Erythroblast (primary cell): ENCODE data around the gene MBD4.
"Not testable (repeated sequence)": the region's sequence is repeated elsewhere in the genome, so short reads cannot be mapped to it uniquely, and the experiment has no call there.

Experiments
- DNase-seq, 2 experiments: peaks; one replicate each; lab custom pipeline; 2025; lab: John Stamatoyannopoulos, UW
- GATA1 ChIP-seq: IDR thresholded peaks from 2 replicates; pipeline ENCODE4 v1.6.1; 2011; ENCODE audit warnings: low read depth, mild to moderate bottlenecking, control low read depth, low read length, moderate library complexity
- POLR2A ChIP-seq: IDR thresholded peaks from 2 replicates; pipeline ENCODE4 v1.6.1; 2011; ENCODE audit warnings: mild to moderate bottlenecking, low read length

The MBD4 gene

DNA sequence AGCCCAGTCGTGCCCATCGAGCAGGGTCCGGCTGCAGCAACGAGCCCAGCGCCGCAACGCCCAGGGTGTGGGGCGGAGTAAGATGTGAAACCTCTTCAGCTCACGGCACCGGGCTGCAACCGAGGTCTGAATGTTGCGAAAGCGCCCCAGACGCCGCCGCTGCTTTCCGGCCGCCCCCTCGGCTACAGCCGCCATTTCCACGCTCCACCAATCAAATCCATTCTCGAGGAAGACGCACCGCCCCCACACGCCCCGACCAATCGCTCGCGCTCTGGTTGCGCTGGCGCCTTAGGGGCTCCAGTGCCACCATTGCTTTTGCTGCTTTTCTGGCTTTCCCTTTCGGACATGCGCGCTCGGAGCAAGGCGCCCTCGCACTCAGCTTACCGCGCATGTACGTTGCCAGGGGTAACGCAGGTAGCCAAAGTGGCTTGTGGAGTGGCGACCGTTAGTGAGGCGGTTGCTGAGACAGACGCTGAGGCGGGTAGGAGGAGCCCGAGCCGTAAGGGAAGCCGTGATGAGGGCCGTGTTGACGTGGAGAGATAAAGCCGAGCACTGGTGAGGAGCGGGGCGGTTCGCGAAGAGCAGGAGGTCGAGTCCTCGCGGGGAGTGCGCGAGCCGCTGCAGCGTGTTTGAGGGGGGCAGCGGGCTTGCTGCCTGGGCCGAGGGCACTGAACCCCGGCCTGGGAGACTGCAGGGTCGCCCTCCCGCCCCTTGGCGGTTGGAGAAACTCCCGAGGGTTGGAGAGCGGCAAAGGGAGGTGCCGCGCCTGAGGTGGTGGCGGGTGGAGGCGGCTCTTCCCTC, at the start of gene MBD4, which contains the start of gene IFT122:
Gene MBD4, minus strand, starts transcription at position 132 of the 801 bp plus-strand sequence. Its CDS starts 115 bp downstream, at position 17.
Gene IFT122, plus strand, starts transcription at position 408 of the 801 bp plus-strand sequence. Its CDS starts 107 bp downstream, at position 515.
- DNase-seq = peak; percentile 99 to 100
- peak; percentile 99 for TF ChIP-seq POLR2A
- TF ChIP-seq GATA1 = no peak

DNA sequence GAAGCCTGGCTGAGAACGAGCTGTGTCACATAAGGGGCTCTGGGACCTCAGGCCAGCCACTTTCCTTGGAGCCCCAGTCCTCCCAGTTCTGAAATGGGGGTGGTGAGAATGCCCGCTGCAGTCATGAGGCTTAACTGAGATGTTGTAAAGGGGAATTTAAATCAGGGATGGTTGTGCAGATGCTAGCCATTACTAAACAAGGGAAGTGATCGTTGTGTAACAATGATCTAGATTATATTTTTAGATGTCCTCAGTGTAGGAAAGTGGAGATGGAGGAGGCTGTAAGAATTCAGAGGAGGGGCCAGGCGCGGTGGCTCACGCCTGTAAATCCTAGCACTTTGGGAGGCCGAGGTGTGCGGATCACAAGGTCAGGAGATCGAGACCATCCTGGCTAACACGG, 49.5 kb upstream of the MBD4 start:
- not testable (repeated sequence) for DNase-seq

GRCh38 chr3:129487868-129488335, 48.2 kb upstream of the MBD4 start:
- DNase-seq = not testable (repeated sequence)

GRCh38 chr3:129487183-129487867, 47.6 kb upstream of the MBD4 start:
- no peak for DNase-seq
- TF ChIP-seq POLR2A (no peak), GATA1 (no peak)

- TF ChIP-seq GATA1 (no peak), POLR2A (no peak)
- no peak for DNase-seq
Measured at GRCh38 chr3:129486664-129487035, 46.9 kb upstream of the MBD4 start.

GRCh38 chr3:129485721-129486663, 46.2 kb upstream of the MBD4 start:
- no peak for TF ChIP-seq GATA1
- no peak for TF ChIP-seq POLR2A
- no peak for DNase-seq

DNA sequence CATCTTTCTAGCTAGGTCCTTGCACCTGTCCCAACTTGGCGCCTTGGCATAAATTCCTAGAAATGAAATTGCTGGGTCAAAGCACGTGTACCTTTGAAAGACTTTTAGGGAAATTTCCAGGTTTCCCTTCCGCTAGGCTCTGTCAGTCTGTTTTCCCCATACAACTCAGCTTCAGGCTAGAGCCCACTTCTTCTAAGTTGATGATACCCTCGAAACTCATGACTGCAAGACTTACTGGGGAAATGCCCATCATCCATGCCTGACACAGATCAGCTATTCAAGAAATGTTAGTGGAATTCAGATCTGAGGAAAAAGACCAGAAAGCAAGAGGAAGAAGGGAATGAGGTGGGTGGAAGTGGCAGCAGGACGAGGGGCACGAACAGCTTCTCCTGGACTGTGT, 45.4 kb upstream of the MBD4 start:
- DNase-seq = not testable (repeated sequence)

DNA sequence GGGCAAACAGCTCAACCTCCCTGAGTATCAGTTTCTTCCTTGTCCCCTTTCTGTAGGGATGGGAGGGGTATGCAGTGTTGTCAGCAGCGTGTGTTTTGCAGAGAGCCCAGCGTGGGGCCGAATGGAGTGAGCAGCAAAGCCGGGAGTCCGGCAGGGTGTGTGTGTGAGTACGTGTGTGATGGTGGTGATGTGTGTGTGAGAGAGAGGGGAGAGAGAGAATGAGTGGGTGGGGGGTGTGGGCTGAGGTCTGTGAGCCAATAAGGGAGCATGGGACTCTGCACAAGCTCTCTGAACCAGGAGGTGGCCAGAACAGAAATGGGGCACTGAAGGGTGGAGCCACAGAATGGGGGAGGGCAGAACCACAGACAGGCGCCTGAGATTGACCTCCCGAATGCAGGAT, 44.1 kb upstream of the MBD4 start:
- DNase-seq = no peak
- no peak for TF ChIP-seq GATA1
- no peak for TF ChIP-seq POLR2A

GRCh38 chr3:129482721-129483120, 43.0 kb upstream of the MBD4 start:
- no peak for TF ChIP-seq POLR2A
- DNase-seq = peak; percentile 22 to 28

GRCh38 chr3:129481766-129482332, 42.1 kb upstream of the MBD4 start:
- no peak for TF ChIP-seq POLR2A
- TF ChIP-seq GATA1 = no peak
- DNase-seq = no peak

- DNase-seq = peak; percentile 40 to 68
Measured at GRCh38 chr3:129481225-129481765, 41.5 kb upstream of the MBD4 start.

DNA sequence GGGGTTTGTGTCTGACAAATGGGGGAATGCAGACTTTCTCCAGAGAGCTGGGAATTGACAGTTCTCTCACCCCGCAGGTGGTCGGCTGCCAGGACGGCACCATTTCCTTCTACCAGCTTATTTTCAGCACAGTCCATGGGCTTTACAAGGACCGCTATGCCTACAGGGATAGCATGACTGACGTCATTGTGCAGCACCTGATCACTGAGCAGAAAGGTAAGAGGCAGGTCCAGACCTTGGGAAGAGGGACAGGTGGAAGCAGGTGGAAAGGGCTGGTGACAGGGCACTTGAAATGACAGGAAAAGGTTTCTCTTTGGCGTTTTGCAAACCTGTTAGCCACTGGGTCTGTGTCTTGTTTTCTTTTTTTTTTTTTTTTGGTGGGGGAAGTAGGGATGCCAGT, 36.8 kb upstream of the MBD4 start:
- no peak for TF ChIP-seq GATA1
- no peak for TF ChIP-seq POLR2A
- no peak for DNase-seq

DNA sequence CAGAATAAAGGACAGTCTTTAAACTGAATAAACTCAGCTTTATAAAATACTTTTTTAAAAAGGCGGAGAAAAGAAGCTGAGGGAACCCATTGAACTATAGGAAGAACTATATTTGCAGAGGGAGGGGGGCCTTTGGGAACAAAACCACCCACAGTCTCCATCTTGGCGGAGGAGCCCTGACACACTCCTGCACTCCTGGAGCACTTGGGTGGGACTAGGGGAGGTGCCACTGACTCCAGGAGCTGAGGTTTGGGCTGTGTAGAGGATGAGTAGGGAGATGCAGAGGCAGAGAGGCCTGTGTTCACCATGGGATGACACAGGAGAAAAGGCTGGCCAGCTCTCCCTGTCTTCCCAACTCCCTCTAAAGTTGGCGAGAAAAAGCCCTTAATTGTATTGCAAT, 36.1 kb upstream of the MBD4 start:
- TF ChIP-seq GATA1 (no peak), POLR2A (no peak)
- no peak for DNase-seq
